ENCODE results near the gene AMIGO2.

The AMIGO2 gene

DNA sequence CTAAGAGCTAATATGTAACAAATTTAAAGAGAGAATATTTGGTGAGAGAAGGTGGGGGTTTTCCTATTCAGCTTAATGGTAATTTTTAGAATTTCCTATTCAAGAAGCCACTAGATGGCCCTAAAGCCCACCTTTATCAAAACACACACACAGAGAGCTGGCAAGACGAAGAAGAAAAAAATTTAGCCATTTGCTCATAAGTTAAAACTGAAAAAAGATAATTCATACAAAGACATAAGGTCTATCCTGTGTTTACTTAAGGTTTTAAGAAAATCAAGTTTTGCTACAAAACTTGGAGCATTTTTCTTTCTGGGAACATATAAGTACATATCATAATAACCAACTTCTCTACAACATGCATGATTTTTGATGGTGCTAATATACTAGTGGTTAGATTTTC is 47.1 kb downstream of the AMIGO2 start:
- DNase-seq = no peak

DNA sequence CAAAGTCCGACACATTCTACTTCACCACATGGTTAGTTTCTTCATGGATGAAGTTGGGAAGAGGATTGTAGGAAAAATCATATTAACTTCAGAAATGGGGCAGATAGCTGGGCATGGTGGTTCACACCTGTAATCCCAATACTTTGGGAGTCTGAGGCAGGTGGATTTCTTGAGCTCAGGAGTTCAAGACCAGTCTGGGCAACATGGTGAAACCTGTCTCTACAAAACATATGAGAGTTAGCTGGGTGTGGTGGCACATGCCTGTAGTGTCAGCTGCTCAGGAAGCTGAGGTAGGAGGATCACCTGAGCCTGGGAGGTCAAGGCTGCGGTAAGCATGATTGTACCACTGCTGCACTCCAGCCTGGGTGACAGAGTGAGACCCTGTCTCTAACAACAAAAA is 49.9 kb downstream of the AMIGO2 start:
- DNase-seq = no peak

DNA sequence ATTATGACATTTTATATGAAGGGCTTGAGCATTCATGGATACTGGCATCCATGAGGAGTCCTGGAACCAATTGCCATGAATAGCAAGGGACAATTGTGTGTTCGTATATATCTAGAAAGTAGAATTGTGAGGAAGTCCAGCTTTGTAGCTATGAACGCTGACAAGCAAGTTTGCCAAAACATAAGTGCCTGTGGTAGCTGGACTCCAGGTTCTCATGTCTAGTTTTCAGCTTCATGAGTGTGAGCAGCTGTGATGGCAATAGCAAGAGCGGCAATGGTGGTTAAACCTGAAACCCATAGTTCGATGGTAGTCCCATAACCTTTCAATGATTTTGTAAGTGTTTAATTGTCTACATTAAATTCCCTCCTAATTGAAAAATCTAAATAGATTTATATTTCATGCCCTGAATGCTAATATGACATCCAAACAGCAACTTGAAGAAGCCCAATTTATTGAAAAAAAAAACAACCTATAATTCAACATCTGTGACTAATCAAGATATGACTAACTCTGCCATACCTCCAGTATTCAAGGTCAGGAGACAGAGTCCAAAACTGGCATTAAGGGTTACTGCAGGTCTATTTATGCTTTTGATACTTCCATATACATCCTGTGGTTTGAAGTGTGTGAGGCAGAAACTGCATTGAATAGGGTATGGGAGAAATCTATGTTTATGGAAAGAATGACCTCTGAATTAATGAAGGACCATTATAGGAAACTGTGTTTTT is 50.6 kb downstream of the AMIGO2 start:
- DNase-seq = no peak

DNA sequence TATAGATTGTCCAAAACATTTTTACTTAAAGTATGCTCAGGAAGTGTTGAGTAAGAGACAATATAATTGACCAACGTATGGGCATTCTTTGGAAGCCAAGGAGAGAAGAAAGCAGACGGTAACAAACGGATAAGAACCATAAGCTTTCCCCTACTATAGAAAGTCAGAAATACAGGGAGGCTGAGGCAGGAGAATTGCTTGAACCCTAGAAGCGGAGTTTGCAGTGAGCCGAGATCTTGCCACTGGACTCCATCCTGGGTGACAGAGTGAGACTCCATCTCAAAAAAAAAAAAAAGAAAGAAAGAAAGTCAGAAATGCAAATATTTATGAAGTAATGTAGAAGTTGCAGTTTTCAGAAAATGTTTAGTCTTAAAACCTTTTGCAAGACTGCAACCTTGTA is 51.6 kb downstream of the AMIGO2 start:
- DNase-seq = no peak
